NT2/D1 (cell line): Measurements from ENCODE around the gene SLC44A4.

Source experiments
- SUZ12 ChIP-seq: IDR thresholded peaks from 2 replicates; pipeline ENCODE4 v1.6.1; 2011; ENCODE audit not compliant: insufficient read length, insufficient read depth; ENCODE audit errors: extremely low read depth
- YY1 ChIP-seq: IDR thresholded peaks from 2 replicates; pipeline ENCODE4 v1.6.1; 2011; ENCODE audit not compliant: insufficient read length, insufficient read depth

DNA sequence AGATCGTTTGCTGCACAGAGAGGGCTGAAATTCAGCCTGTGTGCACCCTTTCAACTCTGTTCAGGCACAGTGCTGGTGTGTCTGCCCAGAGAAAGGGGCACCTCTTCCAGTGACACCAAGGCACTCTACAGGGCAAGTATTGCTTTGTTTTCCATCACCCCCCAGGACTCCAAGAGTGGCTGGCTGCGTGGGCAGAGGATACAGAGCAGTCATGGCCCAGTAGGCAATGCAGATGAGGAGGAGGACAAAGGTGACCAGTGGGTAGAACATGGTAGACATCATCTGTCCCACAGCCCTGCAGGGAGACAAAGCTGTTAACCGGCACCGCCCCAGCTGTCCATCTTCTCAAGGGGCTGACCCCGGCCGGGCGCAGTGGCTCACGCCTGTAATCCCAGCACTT, 9.5 kb downstream of the SLC44A4 start:
- TF ChIP-seq YY1 (no peak), SUZ12 (no peak)
